GM19351 (cell line): ENCODE data around the gene SVIL.
"Not testable (repeated sequence)": the region's sequence is repeated elsewhere in the genome, so short reads cannot be mapped to it uniquely, and the experiment has no call there.

Experiments
- ATAC-seq: cut with Tn5 transposase; IDR thresholded peaks from one replicate; pipeline ENCODE4 v1.9.1; 2021; ENCODE audit warnings: mild to moderate bottlenecking, moderate library complexity; ENCODE audit not compliant: unreplicated experiment

Gene SVIL

GRCh38 chr10:29624357-29624756, 10.4 kb downstream of the SVIL start:
- not testable (repeated sequence) for ATAC-seq

GRCh38 chr10:29623797-29624196, 11.0 kb downstream of the SVIL start:
- no peak for ATAC-seq

GRCh38 chr10:29622382-29622922, 12.3 kb downstream of the SVIL start:
- no peak for ATAC-seq

GRCh38 chr10:29621161-29621560, 13.6 kb downstream of the SVIL start:
- ATAC-seq = no peak

GRCh38 chr10:29620112-29620690, 14.6 kb downstream of the SVIL start:
- no peak for ATAC-seq

GRCh38 chr10:29619241-29619669, 15.5 kb downstream of the SVIL start:
- no peak for ATAC-seq

- no peak for ATAC-seq
These were observed 16.2 kb downstream of the SVIL start for GRCh38 chr10:29618341-29619171.

GRCh38 chr10:29617880-29618340, 16.9 kb downstream of the SVIL start:
- ATAC-seq = no peak

- ATAC-seq = no peak
These were observed 18.2 kb downstream of the SVIL start for GRCh38 chr10:29616542-29616941.

GRCh38 chr10:29615195-29615594, 19.6 kb downstream of the SVIL start:
- no peak for ATAC-seq

- ATAC-seq = not testable (repeated sequence)
These were observed 20.5 kb downstream of the SVIL start for GRCh38 chr10:29614289-29614688.

- no peak for ATAC-seq
These were observed 21.0 kb downstream of the SVIL start for GRCh38 chr10:29613791-29614190.

GRCh38 chr10:29613196-29613595, 21.6 kb downstream of the SVIL start:
- ATAC-seq = no peak

GRCh38 chr10:29612657-29613056, 22.1 kb downstream of the SVIL start:
- no peak for ATAC-seq

GRCh38 chr10:29611781-29612381, 22.9 kb downstream of the SVIL start:
- ATAC-seq = no peak

- ATAC-seq = no peak
These were observed 23.7 kb downstream of the SVIL start for GRCh38 chr10:29610876-29611647.

- ATAC-seq = not testable (repeated sequence)
These were observed 24.4 kb downstream of the SVIL start for GRCh38 chr10:29610331-29610730.

GRCh38 chr10:29609696-29610095, 25.1 kb downstream of the SVIL start:
- ATAC-seq = no peak

GRCh38 chr10:29608476-29609301, 26.1 kb downstream of the SVIL start:
- no peak for ATAC-seq

GRCh38 chr10:29608062-29608461, 26.7 kb downstream of the SVIL start:
- no peak for ATAC-seq
